K562 (cell line): ENCODE measurements around the gene PGM2. TPM values are rescaled to one million over a fixed set of nuclear protein-coding genes. Genes with fewer than 3 reads are reported as not detected.

Experiments used
- ATAC-seq: fragments of 200-7000 bp; cut with Tn5 transposase; 3 replicates; pipeline ENCODE4 v1.9.1; 2020; ENCODE audit warnings: moderate library complexity
- BruUV-seq: library from RNA; stranded (reverse); fragments of 400-500 nt; replicated peaks from 2 replicates; lab custom pipeline; 2021; lab: Mats Ljungman, UMichigan
- CTCF ChIA-PET: fragments of 300-600 bp; formaldehyde crosslinking; extraction: SDS; loops from one replicate; lab custom pipeline; 2021; ENCODE audit warnings: low intra/inter-chr PET ratio; lab: Yijun Ruan, JAX
- POLR2A ChIA-PET: fragments of 300-600, 350-650 bp; sonication (Branson Sonifier 250); formaldehyde crosslinking; extraction: SDS; loops from one replicate; lab custom pipeline; 2021; ENCODE audit warnings: antibody characterized with exemption, inconsistent platforms; lab: Yijun Ruan, JAX
- DNase-seq, 4 experiments: peaks; one replicate each; pipeline versions ENCODE4 v3.0.0 to v3.0.0-alpha.2; 2011 to 2018; ENCODE audit warnings: low spot score in 3 of 4, mixed read lengths in 3 of 4; ENCODE audit errors: extremely low read depth in 1 of 4
- FAIRE-seq: peaks from 2 replicates; lab custom pipeline; 2011; peaks lifted over from hg19 to GRCh38; lab: Jason Lieb, UNC
- H2AFZ ChIP-seq: 2 replicates; pipeline ENCODE4 v1.6.0; 2011; ENCODE audit warnings: low read depth, low read length, control low read depth, inconsistent platforms
- H3K27ac ChIP-seq: fragments of 200-600 bp; 3 replicates; pipeline ENCODE4 v1.8.0; 2011; ENCODE audit warnings: low read depth, mild to moderate bottlenecking, control low read depth, inconsistent platforms, low read length, moderate library complexity, mixed read lengths; ENCODE audit errors: extremely low read depth
- H3K27me3 ChIP-seq, 2 experiments: fragments of 300-600 bp in 1 of 2; 2 replicates in 1 of 2; 3 replicates in 1 of 2; pipeline versions ENCODE4 v1.6.0 to v1.8.0; 2011; ENCODE audit warnings: inconsistent platforms in 2 of 2, low read length in 2 of 2, mild to moderate bottlenecking in 1 of 2, mixed read lengths in 1 of 2, moderate library complexity in 1 of 2; ENCODE audit not compliant: control insufficient read depth in 2 of 2, insufficient read depth in 2 of 2
- H3K36me3 ChIP-seq: fragments of 300-600 bp; 3 replicates; pipeline ENCODE4 v1.8.0; 2011; ENCODE audit warnings: mild to moderate bottlenecking, low read length, inconsistent platforms; ENCODE audit not compliant: control insufficient read depth, insufficient read depth
- H3K4me1 ChIP-seq, 2 experiments: fragments of 200-600 bp in 1 of 2; replicated peaks in 1 of 2; 2 replicates in 1 of 2; 3 replicates in 1 of 2; pipeline versions ENCODE4 v1.5.1 to v1.8.0; 2011; ENCODE audit warnings: inconsistent platforms in 2 of 2, low read length in 2 of 2, mild to moderate bottlenecking in 1 of 2, mixed read lengths in 1 of 2, moderate library complexity in 1 of 2; ENCODE audit not compliant: control insufficient read depth in 2 of 2, insufficient read depth in 2 of 2
- H3K4me2 ChIP-seq: 2 replicates; pipeline ENCODE4 v1.6.1; 2011; ENCODE audit warnings: low read length, control low read depth, inconsistent platforms, mixed read lengths; ENCODE audit not compliant: insufficient read depth
- H3K4me3 ChIP-seq: fragments of 200-600 bp; sonication (generic), shearing (Covaris generic); 2 replicates; pipeline ENCODE4 v1.5.1; 2016; ENCODE audit warnings: control low read depth, inconsistent platforms
- H3K79me2 ChIP-seq: fragments of 200-600 bp; 3 replicates; pipeline ENCODE4 v1.8.0; 2011; ENCODE audit warnings: low read length, inconsistent platforms; ENCODE audit not compliant: control insufficient read depth, insufficient read depth
- H3K9ac ChIP-seq, 2 experiments: 2 replicates each; pipeline versions ENCODE4 v1.6.0 to v1.6.1; 2011; ENCODE audit warnings: low read depth in 2 of 2, low read length in 2 of 2, control low read depth in 1 of 2, inconsistent platforms in 1 of 2, mild to moderate bottlenecking in 1 of 2, mixed read lengths in 1 of 2; ENCODE audit not compliant: insufficient read depth in 1 of 2
- H3K9me1 ChIP-seq: one replicate; pipeline ENCODE4 v1.6.0; 2011; ENCODE audit warnings: inconsistent platforms, mild to moderate bottlenecking, low read length, moderate library complexity; ENCODE audit not compliant: control insufficient read depth, insufficient read depth
- H3K9me3 ChIP-seq: replicated peaks from 2 replicates; pipeline ENCODE4 v1.5.1; 2011; ENCODE audit warnings: low read depth, low read length, inconsistent platforms; ENCODE audit not compliant: control insufficient read depth, insufficient read depth
- H4K20me1 ChIP-seq: replicated peaks from 2 replicates; pipeline ENCODE4 v1.6.1; 2011; ENCODE audit warnings: low read length, inconsistent platforms, mixed read lengths; ENCODE audit not compliant: control insufficient read depth, insufficient read depth
- ATF7 ChIP-seq: fragments of 450-650 bp; IDR thresholded peaks from 2 replicates; pipeline ENCODE4 v1.7.1; 2014; ENCODE audit warnings: mild to moderate bottlenecking, moderate library complexity
- CREB3 ChIP-seq: fragments of 450-650 bp; conservative IDR thresholded peaks from 2 replicates; pipeline ENCODE4 v1.6.1; 2016; ENCODE audit warnings: missing genetic modification characterization, low read depth, mild to moderate bottlenecking, missing compliant biosample characterization, moderate library complexity
- EP400 ChIP-seq: fragments of 450-650 bp; IDR thresholded peaks from 2 replicates; pipeline ENCODE4 v1.6.1; 2017; ENCODE audit warnings: antibody characterized with exemption, mild to moderate bottlenecking, moderate library complexity
- RBM15 ChIP-seq: fragments of 200-400 bp; formaldehyde crosslinking; IDR thresholded peaks from 2 replicates; pipeline ENCODE4 v1.6.1; 2018; ENCODE audit warnings: mild to moderate bottlenecking, low read length, moderate library complexity; ENCODE audit not compliant: insufficient read depth
- SNAPC5 ChIP-seq: fragments of 250-450 bp; sonication (Bioruptor Pico); IDR thresholded peaks from 2 replicates; pipeline ENCODE4 v1.8.0; 2021; ENCODE audit warnings: moderate library complexity, mild to moderate bottlenecking, inconsistent platforms
- THAP12 ChIP-seq: fragments of 250-450 bp; sonication (Bioruptor Pico); IDR thresholded peaks from 2 replicates; pipeline ENCODE4 v1.9.0; 2021; ENCODE audit warnings: mild to moderate bottlenecking, inconsistent platforms
- USF2 ChIP-seq: sonication (generic); formaldehyde crosslinking; IDR thresholded peaks from 2 replicates; pipeline ENCODE4 v1.5.0; 2020; ENCODE audit warnings: missing genetic modification reagents
- WGBS: fragments of 100-300 bp; shearing (Covaris generic); methylation state at CpG from one replicate; pipeline ENCODE4 v1.1.6; 2016; ENCODE audit warnings: low coverage, mixed read lengths; ENCODE audit not compliant: insufficient coverage; ENCODE audit errors: missing lambda C conversion rate; 5-methylcytosine and 5-hydroxymethylcytosine counted together
- in situ Hi-C: fragments of 300-500 bp; cut with MboI; formaldehyde crosslinking; loops from 4 replicates; pipeline ENCODE4 v1.15.0; 2018; ENCODE audit warnings: inconsistent platforms, mixed read lengths
- intact Hi-C: fragments of 100-400 bp; cut with micrococcal nuclease; formaldehyde crosslinking; loops from 2 replicates; pipeline ENCODE4 v1.14.2; 2022
- polyA plus RNA-seq, 8 experiments: library from polyadenylated mRNA; depleted of rRNA in 4 of 8; stranded (reverse) in 5 of 8; unstranded in 3 of 8; fragments of >200 nt; fragmentation: Nextera tagmentation in 2 of 8; fragmentation: Illumina TruSeq in 1 of 8; extraction: Ambion mirVana in 2 of 8; extraction: Trizol in 1 of 8; gene quantifications; 2 replicates each; pipeline versions ENCODE4 v1.2.1 to v1.2.3, GENCODE V29; 2011 to 2014; ENCODE audit warnings: inconsistent platforms in 1 of 8, missing spikeins in 1 of 8
- total RNA-seq, 7 experiments: library from RNA; depleted of rRNA in 6 of 7; stranded (reverse); fragments of >200 nt in 6 of 7; fragmentation: Illumina TruSeq in 2 of 7; extraction: Trizol in 2 of 7; gene quantifications; 2 replicates each; pipeline versions ENCODE4 v1.2.1 to v1.2.3, GENCODE V29; 2011 to 2021; ENCODE audit warnings: low replicate concordance in 1 of 7

PGM2 gene
- total and polyA plus RNA-seq, 9 of the 15 experiments (the other 6 are each of a cell fraction or from before 2014, with no cell fraction given): 15.2 to 77.3 (median 51.4) TPM

- TF ChIP-seq THAP12 (CRISPR knock-in tag) (no peak), CREB3 (tag) (no peak), SNAPC5 (CRISPR knock-in tag) (no peak), RBM15 (no peak)
These were observed 37.7 kb upstream of the PGM2 start (continued) for GRCh38 chr4:37788819-37789218.

GRCh38 chr4:37792241-37792640 lies 34.2 kb upstream of the PGM2 start:
- Histone ChIP-seq H3K9me3 (no peaks in the 10 kb centered on the region), H3K27me3 (peaks cover 0 to 4% of the 10 kb centered on the region in 2 experiments; a peak in 1 of 5 replicates), H3K4me3 (no peak overlapping the region), H3K79me2 (no peaks in the 10 kb centered on the region), H2AFZ (no peak overlapping the region), H3K4me2 (no peak overlapping the region), H3K4me1 (no peaks in the 10 kb centered on the region), H3K9ac (no peak overlapping the region), H3K27ac (no peak overlapping the region), H3K36me3 (no peaks in the 10 kb centered on the region), H3K9me1 (no peaks in the 10 kb centered on the region), H4K20me1 (no peaks in the 10 kb centered on the region)
- in situ Hi-C loops: no loop called here
- WGBS: 0% methylated on average over 1 of the region's 1 CpG
- ATAC-seq (no peak), FAIRE-seq (no peak), DNase-seq (no peak)
- intact Hi-C loops: no loop called here
- BruUV-seq: no TSS peak
- ChIA-PET CTCF (no interaction called here), POLR2A (no interaction called here)
- no peak for TF ChIP-seq USF2 (CRISPR knock-in tag)
- no peak for TF ChIP-seq ATF7
- TF ChIP-seq EP400: no peak
